Measurements from ENCODE around the gene GREM2.

Gene GREM2

GRCh38 chr1:240462277-240462676 lies 149.7 kb downstream of the GREM2 start:
- DNase-seq (ENCODE audit: insufficient read length, low spot score) (no peak), FAIRE-seq (no peak)
- TF ChIP-seq POLR2A (IDR thresholded peaks at IDR 0.05; ENCODE audit: low read depth, low read length): no peak

- no peak for TF ChIP-seq POLR2A (IDR thresholded peaks at IDR 0.05; ENCODE audit: low read depth, low read length)
- FAIRE-seq (no peak), DNase-seq (ENCODE audit: insufficient read length, low spot score) (no peak)
Measured at GRCh38 chr1:240457203-240457602, 154.8 kb downstream of the GREM2 start.

GRCh38 chr1:240455228-240455821 lies 156.6 kb downstream of the GREM2 start:
- no peak for TF ChIP-seq POLR2A (IDR thresholded peaks at IDR 0.05; ENCODE audit: low read depth, low read length)
- DNase-seq (ENCODE audit: insufficient read length, low spot score) (no peak), FAIRE-seq (no peak)

GRCh38 chr1:240445369-240445768 lies 166.6 kb downstream of the GREM2 start:
- FAIRE-seq (no peak), DNase-seq (ENCODE audit: insufficient read length, low spot score) (no peak)
- TF ChIP-seq POLR2A (IDR thresholded peaks at IDR 0.05; ENCODE audit: low read depth, low read length): no peak

- DNase-seq (ENCODE audit: insufficient read length, low spot score): no peak
- no peak for TF ChIP-seq POLR2A (IDR thresholded peaks at IDR 0.05; ENCODE audit: low read depth, low read length)
- no peak for FAIRE-seq
Measured at GRCh38 chr1:240441669-240442068, 170.3 kb downstream of the GREM2 start.

Measured in H54 (cell line).